Vagina (tissue), 2 donors: ENCODE measurements around the gene NIPAL3. TPM values are rescaled to one million over a fixed set of nuclear protein-coding genes. Genes with fewer than 3 reads are reported as not detected.
"Not testable (repeated sequence)": the region's sequence is repeated elsewhere in the genome, so short reads cannot be mapped to it uniquely, and the experiment has no call there.

Source experiments
- DNase-seq, 2 donors: peaks; one replicate each; pipeline ENCODE4 v3.0.0-alpha.2; 2017; ENCODE audit errors: extremely low spot score in 2 of 2
- H3K27ac ChIP-seq: fragments of 200-600 bp; sonication (generic); one replicate; pipeline ENCODE4 v1.5.1; 2019
- H3K27me3 ChIP-seq: fragments of 200-600 bp; sonication (generic); one replicate; pipeline ENCODE4 v1.5.1; 2019
- H3K36me3 ChIP-seq, 2 donors: fragments of 200-600 bp; sonication (generic); one replicate each; pipeline ENCODE4 v1.5.1; 2017 to 2019
- H3K4me1 ChIP-seq: fragments of 200-600 bp; sonication (generic); one replicate; pipeline ENCODE4 v1.5.1; 2019
- H3K4me3 ChIP-seq, 2 donors: fragments of 200-600 bp; sonication (generic); 1 replicate in 1 of 2; 2 replicates in 1 of 2; pipeline ENCODE4 v1.5.1; 2016 to 2019
- H3K9me3 ChIP-seq: fragments of 200-600 bp; sonication (generic); one replicate; pipeline ENCODE4 v1.5.1; 2019
- CTCF ChIP-seq, 3 experiments: fragments of 450-650 bp in 2 of 3; fragments of 200-600 bp in 1 of 3; sonication (generic) in 1 of 3; IDR thresholded peaks; one replicate each; pipeline ENCODE4 v1.5.1; 2017 to 2019; ENCODE audit warnings: antibody characterized with exemption in 3 of 3, mild to moderate bottlenecking in 2 of 3, moderate library complexity in 2 of 3
- POLR2A ChIP-seq, 2 donors: fragments of 450-650 bp; IDR thresholded peaks; one replicate each; pipeline ENCODE4 v1.6.1; 2017; ENCODE audit warnings: antibody characterized with exemption in 2 of 2, mild to moderate bottlenecking in 2 of 2, moderate library complexity in 2 of 2
- POLR2AphosphoS5 ChIP-seq, 2 donors: sonication (generic); formaldehyde crosslinking; IDR thresholded peaks; one replicate each; pipeline ENCODE4 v1.9.0; 2017; ENCODE audit warnings: antibody characterized with exemption in 2 of 2, mild to moderate bottlenecking in 2 of 2, low read depth in 1 of 2; ENCODE audit not compliant: insufficient read depth in 1 of 2
- intact Hi-C: fragments of 100-400 bp; cut with DNase I; formaldehyde crosslinking; loops from one replicate; pipeline ENCODE4 v1.15.1; 2023
- total RNA-seq: library from RNA; depleted of rRNA; stranded (reverse); fragments of >200 nt; gene quantifications from one replicate; pipeline ENCODE4 v1.2.3, GENCODE V29; 2016

Gene NIPAL3
- total RNA-seq, 1 donor from 2014 or later, result 21.1 TPM

GRCh38 chr1:24508911-24509310, 93.3 kb downstream of the NIPAL3 start:
- Histone ChIP-seq H3K9me3 (no peaks in the 10 kb centered on the region), H3K27ac (no peak overlapping the region), H3K36me3 (no peaks in the 10 kb centered on the region), H3K4me3 (no peak overlapping the region), H3K4me1 (peaks cover 10% of the 10 kb centered on the region), H3K27me3 (no peaks in the 10 kb centered on the region)
- TF ChIP-seq POLR2A (IDR thresholded peaks at IDR 0.05), result no peak
- no peak for TF ChIP-seq CTCF (IDR thresholded peaks at IDR 0.05)
- TF ChIP-seq POLR2AphosphoS5 (IDR thresholded peaks at IDR 0.05; ENCODE audit: insufficient read depth in 1 of 2, low read depth in 1 of 2), result no peak
- intact Hi-C loops, result no loop called here
- DNase-seq, result no peak

GRCh38 chr1:24513706-24514105, 98.1 kb downstream of the NIPAL3 start:
- TF ChIP-seq CTCF (IDR thresholded peaks at IDR 0.05) (no peak), POLR2AphosphoS5 (IDR thresholded peaks at IDR 0.05; ENCODE audit: insufficient read depth in 1 of 2, low read depth in 1 of 2) (no peak), POLR2A (IDR thresholded peaks at IDR 0.05) (no peak)
- H3K36me3 ChIP-seq, result no peaks in the 10 kb centered on the region
- no peak overlapping the region for H3K4me3 ChIP-seq
- peaks cover 4% of the 10 kb centered on the region for H3K4me1 ChIP-seq
- no peak overlapping the region for H3K27ac ChIP-seq
- DNase-seq, result no peak
- no peaks in the 10 kb centered on the region for H3K27me3 ChIP-seq
- no peaks in the 10 kb centered on the region for H3K9me3 ChIP-seq
- intact Hi-C loops, result no loop called here

DNA sequence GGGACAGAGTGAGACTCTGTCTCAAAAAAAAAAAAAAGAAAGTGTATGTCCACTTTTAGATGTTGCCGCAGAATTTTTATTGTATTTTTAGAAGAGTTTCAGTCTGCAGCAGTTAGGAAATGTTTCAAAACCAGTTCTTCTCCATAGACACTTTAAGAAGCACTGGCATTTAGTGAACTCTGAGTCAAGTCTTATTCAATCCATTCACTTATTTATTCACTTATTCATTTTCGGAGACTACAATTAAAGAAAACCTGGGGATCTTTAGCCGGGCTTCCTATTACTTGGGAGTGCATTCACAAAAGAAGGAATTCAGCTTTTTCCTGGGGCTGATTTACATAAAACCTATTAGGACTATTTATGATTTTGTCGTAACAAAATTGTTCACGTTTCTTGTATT, 99.3 kb downstream of the NIPAL3 start:
- no peak for TF ChIP-seq CTCF (IDR thresholded peaks at IDR 0.05)
- no peak for TF ChIP-seq POLR2A (IDR thresholded peaks at IDR 0.05)
- TF ChIP-seq POLR2AphosphoS5 (IDR thresholded peaks at IDR 0.05; ENCODE audit: insufficient read depth in 1 of 2, low read depth in 1 of 2), result no peak
- H3K9me3 ChIP-seq, result no peaks in the 10 kb centered on the region
- H3K4me1 ChIP-seq, result peaks cover 4% of the 10 kb centered on the region
- no peak overlapping the region for H3K27ac ChIP-seq
- no peak for DNase-seq
- no peak overlapping the region for H3K4me3 ChIP-seq
- intact Hi-C loops, result no loop called here
- H3K27me3 ChIP-seq, result no peaks in the 10 kb centered on the region
- H3K36me3 ChIP-seq, result no peaks in the 10 kb centered on the region

DNA sequence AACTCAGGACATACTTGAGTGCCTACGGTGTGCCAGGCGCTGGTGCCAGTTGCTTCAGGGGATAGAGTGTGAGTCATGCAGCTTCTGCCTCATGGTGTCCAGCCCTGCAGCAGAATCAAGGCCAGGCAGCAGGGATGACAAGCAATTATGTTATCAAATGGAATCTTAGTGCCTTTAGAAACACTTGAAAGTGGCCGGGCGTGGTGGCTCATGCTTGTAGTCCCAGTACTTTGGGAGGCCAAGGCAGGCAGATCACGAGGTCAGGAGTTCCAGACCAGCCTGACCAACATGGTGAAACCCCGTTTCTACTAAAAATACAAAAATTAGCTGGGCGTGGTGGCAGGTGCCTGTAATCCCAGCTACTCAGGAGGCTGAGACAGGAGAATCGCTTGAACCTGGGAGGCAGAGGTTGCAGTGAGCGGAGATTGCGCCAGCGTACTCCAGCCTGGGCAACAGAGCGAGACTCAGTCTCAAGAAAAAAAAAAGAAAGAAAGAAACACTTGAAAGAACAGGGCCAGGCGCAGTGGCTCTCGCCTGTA, 100.1 kb downstream of the NIPAL3 start:
- H3K9me3 ChIP-seq, H3K36me3 ChIP-seq, intact Hi-C loops, H3K4me3 ChIP-seq, DNase-seq, H3K4me1 ChIP-seq, H3K27ac ChIP-seq, H3K27me3 ChIP-seq: not testable (repeated sequence)

- H3K4me1 ChIP-seq, result peaks cover 4% of the 10 kb centered on the region
- no peak for DNase-seq
- no peaks in the 10 kb centered on the region for H3K27me3 ChIP-seq
- no peaks in the 10 kb centered on the region for H3K9me3 ChIP-seq
- intact Hi-C loops, result no loop called here
- TF ChIP-seq POLR2AphosphoS5 (IDR thresholded peaks at IDR 0.05; ENCODE audit: insufficient read depth in 1 of 2, low read depth in 1 of 2) (no peak), CTCF (IDR thresholded peaks at IDR 0.05) (no peak), POLR2A (IDR thresholded peaks at IDR 0.05) (no peak)
- H3K4me3 ChIP-seq, result no peak overlapping the region
- no peaks in the 10 kb centered on the region for H3K36me3 ChIP-seq
- H3K27ac ChIP-seq, result no peak overlapping the region
These were observed 100.9 kb downstream of the NIPAL3 start for GRCh38 chr1:24516506-24516905.
